Measurements from ENCODE around the gene CYB561. TPM values are rescaled to one million over a fixed set of nuclear protein-coding genes. Genes with fewer than 3 reads are reported as not detected.

Gene CYB561
- total RNA-seq, 1 donor from 2014 or later: 18.9 TPM

DNA sequence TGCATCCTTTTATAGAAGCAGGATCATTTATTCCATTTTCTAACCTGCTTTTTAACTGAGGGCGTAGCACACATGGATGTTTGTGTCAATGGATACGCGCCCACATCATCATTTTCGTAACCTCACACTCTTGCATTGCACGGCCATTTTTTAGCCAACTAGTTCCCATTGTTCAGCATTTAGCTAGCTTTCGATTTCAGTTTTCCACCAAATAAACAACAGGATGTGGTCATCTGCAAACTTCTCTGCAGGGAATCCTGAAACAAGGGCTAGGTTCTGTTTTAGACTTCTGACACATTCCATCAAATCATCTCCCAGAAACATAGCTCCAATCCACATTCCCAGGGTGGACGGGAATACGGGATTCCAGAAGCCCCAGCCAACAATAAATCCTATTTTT is 6.4 kb downstream of the CYB561 start:
- intact Hi-C loops (cut with DNase I): no loop called here
- DNase-seq: no peak
- ATAC-seq (ENCODE audit: poor library complexity): no peak

DNA sequence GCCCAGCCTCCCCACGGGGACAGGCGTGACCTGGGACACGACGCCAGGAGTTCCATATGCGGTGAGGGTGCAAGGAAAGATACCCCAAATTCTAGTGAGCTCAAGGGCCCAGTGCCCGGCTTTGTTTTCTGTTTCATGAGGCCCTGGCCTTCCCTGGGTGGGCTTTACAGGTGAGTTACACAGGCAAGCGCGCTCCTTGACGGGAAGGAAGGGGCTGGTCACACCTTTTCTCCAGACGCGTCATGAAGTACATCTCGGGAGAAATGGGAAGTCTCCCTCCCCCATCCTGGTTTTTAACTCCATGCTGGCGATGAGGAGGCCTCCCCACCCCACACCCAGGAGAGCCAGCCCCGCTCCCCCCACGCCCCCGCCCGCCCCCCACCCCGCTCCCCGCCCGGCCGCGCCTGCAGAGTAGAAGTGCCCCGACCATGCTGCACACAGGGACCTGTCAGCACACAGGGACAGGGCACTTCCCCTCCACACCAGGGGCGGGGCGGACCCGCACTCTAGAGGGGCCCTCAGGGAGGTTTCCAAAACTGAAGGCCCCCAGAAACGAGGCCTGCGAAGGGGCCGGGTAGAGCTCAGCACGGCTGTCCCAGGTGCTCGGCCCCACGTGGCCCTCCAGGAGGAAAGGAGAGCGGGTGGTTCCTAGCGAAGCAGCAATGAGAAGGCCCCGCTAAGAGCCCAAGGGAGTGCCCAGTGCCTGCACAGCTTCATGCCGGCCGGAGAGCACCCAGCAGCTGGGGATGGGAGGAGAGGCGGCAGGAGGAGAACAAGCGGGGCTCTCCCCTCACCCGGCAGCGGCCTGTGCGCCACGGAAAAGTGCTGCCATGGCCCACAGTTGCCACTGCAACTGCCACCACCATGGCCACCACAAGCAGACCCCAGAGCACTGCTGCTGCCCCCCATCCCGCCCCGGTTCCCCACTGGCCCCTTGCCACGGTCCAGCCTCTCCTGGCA is 7.7 kb downstream of the CYB561 start:
- intact Hi-C loops (cut with DNase I): no loop called here
- DNase-seq: no peak
- ATAC-seq (ENCODE audit: poor library complexity): no peak

DNA sequence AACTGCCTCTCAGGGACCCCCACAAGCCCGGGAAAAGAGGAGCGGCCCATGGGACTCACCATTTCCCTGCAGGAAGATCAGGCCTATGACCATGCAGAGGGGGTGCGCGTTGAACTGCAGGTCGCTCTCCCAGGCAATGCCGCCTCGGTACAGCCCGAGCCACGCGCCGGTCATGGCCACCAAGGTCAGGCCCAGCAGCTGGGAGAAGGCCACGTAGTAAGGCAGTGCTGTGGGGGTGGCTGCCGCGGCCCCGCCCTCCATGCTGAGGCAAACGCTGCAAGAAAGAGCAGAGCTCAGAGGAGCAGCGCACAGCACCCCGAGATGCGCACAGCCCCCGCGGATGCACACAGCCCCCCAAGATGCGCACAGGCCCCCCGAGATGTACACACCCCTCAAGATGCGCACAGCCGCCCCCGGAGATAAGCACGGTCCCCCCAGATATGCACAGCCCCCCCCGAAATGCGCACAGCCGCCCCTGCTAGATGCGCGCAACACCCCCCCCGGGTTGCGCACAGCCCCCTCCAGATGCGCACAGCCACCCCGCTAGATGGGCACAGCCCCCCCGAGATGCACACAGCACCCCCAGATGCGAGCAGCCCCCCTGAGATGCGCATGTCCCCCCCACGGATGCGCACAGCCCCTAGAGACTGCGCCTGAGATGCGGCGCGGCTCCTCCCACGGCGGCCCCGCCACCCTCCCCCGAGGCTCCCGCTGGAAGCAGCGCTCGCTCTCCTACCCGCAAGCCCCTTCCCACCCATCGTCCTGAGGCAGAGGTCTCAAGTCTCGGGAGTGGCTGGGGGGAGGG is 8.6 kb downstream of the CYB561 start:
- intact Hi-C loops (cut with DNase I): no loop called here
- ATAC-seq (ENCODE audit: poor library complexity): no peak
- peak; percentile 53 for DNase-seq

DNA sequence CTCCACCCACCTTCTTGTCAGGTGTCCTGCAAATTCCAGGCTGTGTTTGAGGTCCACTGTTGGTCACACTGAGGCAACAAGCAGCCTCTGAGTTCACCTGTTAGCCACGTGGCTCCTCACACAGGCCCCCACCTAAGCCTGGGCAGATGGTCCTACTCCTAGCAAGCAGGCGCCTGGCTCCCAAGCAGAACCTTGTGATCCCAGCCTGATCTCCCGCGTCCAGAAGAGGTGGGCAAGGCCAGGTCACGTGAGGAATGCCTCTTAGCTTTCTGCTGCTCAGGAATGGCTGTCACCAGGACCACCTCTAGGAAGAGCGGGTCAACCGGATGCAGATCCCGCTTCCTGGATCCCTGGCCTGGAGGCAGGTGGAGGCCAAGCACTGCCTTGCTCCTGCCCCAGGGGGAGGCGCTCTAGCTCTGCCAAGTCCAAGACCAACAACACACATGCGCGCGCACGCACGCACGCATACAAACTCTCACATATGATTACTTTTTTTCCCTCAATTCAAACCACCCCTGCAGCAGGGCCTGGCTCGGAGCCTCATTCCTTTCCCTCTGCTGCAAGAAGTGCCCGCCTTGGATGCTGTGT is 9.5 kb downstream of the CYB561 start:
- intact Hi-C loops (cut with DNase I): no loop called here
- ATAC-seq (ENCODE audit: poor library complexity) (no peak), DNase-seq (peak; percentile 51)

DNA sequence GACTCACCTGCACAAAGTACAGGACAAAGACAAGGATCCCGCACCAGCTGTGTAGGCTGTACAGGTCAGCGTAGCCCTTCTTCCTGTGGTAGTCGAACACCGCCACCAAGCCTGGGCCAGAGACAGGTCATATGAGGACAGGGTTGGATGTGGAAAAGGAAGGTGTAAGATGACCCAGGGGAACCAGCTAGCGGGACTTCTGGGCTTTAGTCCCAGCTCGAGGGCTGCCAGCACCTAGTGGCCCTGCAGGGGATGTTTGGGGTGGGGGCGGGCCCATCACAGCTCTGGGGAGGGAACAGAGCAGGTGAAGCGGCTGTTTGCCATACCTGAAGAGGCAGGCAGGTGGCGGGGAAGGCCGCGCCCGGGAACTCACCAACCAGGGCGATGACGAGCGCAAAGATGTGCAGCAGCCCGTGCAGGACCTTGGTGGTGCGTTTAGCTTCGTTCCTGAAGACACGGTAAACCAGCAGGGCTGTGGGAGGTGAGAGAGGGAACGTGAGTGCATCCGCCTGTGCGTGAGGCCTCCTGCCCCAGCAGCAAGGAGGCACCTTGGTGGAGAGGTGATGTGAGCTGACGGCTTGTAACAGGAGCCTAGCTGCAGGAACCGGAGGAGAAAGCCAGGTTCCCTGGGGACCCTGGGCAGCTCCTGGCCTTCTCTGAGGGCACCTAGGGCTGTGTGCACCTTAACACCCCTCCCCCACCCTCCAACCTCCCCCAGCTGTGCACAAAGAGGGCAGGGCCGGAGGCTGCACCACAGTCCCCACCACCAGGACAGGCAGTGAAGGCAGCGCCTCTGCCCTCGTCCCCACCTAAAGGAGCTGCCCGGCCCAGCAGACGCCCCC is 10.2 kb downstream of the CYB561 start:
- intact Hi-C loops (cut with DNase I): no loop called here
- peak; percentile 40 for DNase-seq
- no peak for ATAC-seq (ENCODE audit: poor library complexity)

DNA sequence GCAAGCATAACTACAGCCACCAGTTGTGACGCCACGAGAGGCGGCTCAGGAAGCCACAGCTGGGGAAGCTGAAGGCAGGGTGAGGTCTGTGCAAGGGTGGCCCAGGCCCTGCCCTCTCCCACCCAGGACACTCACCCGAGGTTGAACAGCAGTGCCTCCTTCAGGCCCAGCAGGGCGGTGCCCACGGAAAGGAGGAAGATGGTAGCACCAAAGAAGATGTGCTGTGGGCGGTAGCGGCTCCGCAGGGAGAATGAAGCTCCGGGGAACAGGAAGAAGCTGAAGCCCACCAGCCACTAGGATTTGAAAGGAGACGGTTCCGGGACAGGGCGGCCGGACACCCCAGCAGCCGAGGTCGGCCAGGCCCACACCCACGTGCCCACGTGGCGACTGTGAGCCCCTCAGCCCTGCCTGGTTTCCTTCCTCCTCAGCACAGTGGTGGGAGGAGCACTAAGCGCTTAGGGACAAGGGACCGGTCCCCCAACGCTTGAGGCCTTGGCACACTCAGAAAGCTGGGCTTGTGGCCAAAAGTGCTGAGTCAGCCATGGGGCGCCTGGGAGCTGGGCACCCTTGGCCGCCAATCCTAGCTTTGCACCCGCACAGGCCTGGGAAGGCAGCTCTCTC is 11.0 kb downstream of the CYB561 start:
- intact Hi-C loops (cut with DNase I): no loop called here
- peak; percentile 50 for ATAC-seq (ENCODE audit: poor library complexity)
- DNase-seq: peak; percentile 80

DNA sequence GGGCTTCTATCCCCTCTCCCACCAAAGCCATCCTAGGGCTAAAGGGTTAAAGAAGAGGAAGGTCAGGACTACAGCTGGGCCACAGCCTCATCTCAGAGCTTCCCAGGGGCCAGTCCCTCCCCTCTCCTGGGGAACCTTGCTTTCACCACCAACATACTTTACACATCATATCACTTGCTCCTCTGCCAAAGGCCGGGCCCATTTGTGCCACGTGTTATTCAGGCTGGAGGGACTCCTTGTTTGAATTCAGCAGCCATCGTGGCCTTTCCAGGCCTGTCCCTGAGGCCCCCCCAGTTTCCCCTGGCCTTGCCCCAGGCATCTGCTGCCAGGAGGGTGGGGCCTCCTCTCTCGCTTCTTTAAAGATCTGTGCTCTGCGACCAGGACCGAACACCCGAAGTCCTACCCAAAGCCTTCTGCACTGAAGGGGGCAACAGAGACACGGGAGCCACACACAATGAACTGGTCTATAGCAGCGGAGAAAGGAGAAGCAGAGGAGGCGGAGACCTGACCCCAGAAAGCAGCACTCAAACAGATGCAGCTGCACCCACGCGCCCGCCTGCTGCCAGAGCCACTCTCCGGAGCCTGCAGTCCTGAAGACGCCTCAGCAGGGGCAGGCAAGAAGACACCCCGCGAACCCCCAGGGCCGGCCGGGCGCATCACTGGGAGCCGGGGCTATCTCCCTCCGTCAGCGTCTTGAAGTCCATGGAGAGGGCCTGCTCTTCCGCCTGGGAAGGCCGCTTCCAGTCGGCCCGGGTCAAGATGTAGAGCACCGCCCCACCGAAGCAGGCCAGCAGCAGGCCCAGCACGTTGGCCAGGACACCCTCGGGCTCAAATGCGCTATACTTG is 12.1 kb downstream of the CYB561 start:
- DNase-seq (peak; percentile 93), ATAC-seq (ENCODE audit: poor library complexity) (peak; percentile 90)
- intact Hi-C loops (cut with DNase I): no loop called here

DNA sequence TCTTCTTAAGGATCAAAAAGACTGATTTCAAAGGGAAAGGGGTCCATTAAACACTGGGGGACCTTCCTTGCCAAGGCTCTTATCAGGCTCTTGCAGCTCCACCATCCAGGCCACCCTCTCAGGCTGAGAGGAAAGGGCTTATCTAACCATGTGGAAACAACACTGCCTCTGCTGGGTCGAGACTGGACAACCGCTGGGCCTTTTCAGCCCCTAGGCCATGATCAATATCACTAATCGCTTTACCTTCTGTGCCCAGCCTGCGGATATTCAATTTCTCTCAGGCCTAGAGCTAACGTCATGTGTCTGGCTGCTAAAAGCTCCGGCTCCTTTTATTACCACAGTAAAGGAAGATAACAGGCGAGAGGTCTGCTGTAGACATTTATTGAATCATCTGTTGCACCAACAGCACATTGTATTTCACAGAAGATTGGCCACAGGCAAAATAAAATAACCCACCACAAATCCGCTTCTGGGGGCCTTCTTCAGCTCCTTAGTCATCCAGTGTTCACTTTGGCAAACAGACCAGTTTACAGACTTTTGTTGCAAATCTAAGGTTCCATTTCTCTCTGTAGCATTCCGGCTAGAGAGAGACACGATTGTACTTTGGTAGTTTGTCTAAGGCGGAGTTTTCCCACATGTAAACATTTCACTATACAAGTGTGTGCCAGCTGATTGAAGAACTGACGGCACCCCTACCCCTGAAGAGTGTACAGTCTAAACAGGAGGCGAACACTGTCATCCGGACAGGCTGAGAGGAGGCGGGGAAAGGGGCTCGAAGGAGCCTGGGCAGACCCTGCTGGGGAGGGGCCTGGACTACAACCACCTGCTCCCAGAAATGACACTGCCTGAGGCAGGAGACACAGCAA is 13.9 kb downstream of the CYB561 start:
- intact Hi-C loops (cut with DNase I): no loop called here
- ATAC-seq (ENCODE audit: poor library complexity) (no peak), DNase-seq (peak; percentile 24)

DNA sequence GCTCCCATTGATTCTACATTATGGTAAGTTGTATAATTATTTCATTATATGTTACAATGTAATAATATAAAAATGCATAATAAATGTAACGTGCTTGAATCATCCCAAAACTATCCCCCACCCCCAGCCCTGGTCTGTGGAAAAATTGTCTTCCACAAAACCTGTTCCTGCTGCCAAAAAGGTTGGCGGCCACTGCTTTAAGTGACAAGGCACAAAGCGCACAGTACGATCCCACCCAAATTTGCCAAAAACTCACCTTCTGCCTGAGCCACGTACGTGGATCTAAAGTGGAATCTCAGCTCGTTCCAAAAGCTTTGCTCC is 14.5 kb downstream of the CYB561 start:
- ATAC-seq (ENCODE audit: poor library complexity): no peak
- DNase-seq: peak; percentile 5
- intact Hi-C loops (cut with DNase I): no loop called here

DNA sequence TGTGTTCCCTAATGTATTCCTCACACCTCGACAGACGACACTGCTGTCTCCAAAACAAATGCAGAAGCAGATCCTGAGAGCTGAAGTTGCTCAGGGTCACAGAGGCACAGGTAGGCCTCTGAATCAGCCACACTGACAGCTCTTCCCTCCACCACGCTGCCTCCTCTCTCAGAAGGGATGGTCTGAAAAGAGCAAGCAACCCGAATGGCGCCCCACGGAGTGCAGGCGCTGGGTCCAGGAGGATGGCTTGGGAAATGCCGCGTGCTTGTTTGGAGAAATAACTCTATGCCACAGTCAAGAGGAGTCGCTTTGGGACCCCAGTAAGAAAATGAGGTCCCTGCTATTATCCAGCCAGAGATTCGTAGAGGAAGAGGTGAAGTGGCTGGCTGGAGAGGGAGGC is 15.9 kb downstream of the CYB561 start:
- ATAC-seq (ENCODE audit: poor library complexity) (no peak), DNase-seq (no peak)
- intact Hi-C loops (cut with DNase I): no loop called here

DNA sequence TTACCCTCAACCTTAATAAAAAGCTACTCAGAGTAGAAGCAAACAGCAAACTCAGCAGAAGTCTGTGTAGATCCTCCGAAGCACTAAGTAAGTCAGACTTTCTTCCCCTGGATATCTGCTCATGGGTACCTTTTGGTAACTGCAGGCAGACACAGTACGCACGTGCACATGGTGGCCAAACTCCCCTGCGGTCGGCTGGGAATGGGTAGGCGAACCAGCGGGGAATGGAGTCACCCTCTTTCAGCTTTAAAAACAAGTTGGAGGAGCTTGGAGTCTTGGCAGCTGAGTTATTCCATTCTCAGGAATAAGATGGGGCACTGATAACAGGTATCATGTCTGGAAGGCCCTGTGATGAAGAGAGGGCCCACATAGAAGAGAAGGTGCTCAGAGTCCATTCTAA is 16.3 kb downstream of the CYB561 start:
- intact Hi-C loops (cut with DNase I): loop anchor here (5.0 kb wide), 1 partner anchor 183 kb away; no protein-coding TSS in a partner anchor
- ATAC-seq (ENCODE audit: poor library complexity) (no peak), DNase-seq (no peak)

DNA sequence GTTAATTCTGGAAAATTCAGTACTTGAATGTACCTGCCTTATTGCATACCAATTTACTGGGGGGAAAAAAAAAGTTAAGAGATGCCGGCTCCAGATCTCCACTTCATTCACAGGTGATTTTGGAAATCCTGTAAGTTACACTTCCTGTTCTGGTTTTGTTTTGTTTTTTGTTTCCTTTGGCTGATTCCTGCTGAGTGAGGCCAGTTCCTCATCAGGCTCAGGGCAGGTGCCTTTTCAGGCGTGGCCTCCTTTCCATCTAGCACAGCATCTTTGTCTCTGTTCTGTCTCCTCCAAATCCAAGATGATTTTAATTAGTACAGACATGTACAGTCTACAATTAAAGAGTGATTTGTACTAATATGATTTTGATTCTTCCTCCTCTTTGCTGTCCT is 19.2 kb downstream of the CYB561 start:
- ATAC-seq (ENCODE audit: poor library complexity) (no peak), DNase-seq (no peak)
- intact Hi-C loops (cut with DNase I): loop anchor here (5.0 kb wide), 1 partner anchor 185 kb away; no protein-coding TSS in a partner anchor

DNA sequence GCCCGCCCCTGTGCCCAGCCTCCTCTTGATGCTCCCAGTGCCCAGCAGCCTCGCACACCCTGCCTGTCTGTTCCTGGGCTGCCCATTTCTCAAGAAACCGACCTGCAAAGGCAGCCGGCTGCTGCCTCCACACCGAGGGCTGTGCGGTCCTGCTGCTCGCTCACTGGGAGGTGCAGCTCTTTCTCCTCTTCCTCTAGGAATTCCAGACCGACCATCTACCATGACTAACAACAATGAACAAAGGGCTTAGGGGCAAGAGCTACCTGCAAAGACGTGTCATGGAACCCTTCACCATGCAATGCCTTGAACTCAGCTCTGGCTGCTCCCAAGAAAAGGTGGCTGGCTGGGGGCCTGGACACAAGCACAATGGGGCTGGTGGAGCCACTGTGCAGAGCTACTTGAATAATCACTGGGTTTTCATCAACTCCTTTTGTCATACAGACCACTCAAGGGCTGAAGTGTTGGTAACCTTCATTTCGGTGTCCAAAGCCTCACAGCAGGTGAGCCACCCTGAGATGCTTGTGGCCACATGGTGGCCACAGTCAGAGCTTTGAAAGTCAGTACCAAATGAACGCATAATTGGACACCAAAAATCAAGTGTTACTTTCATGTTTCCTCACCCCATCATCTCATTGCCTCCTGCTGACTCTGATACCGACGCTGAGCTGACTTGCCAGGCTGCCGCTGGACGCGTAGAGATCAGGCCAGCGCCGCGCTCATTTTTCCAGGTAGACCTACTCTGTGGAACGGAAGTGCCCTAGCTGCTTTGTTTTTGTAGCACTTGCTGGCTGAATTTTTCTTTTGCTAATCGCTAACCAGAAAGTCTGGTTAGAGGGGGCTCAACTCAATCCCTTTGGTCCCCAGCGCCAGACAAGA is 19.8 kb downstream of the CYB561 start:
- intact Hi-C loops (cut with DNase I): loop anchor here (5.0 kb wide), 1 partner anchor 186 kb away; no protein-coding TSS in a partner anchor
- DNase-seq: no peak
- ATAC-seq (ENCODE audit: poor library complexity): no peak

DNA sequence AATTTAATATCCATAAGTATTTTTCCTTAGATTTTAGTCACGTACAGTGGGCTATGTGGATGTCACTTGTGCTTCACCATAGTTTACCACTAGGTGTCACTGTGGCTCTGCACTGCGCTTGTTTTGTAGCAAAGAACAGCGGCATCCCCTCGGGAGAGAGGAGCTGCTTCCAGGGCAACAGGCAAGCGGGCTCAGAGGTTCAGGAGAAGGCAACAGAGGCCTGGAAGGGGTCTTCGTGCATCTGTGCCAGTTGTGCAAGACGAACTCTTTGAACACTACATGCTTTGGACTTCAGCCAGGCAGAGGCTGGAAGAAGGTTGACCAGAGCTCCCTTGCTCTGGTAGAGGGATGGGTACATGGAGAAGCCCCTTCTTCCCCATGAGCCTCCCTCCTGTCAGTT is 20.6 kb downstream of the CYB561 start:
- ATAC-seq (ENCODE audit: poor library complexity) (peak; percentile 92), DNase-seq (peak; percentile 78)
- intact Hi-C loops (cut with DNase I): loop anchor here (2.0 to 5.0 kb wide), 2 partner anchors 53 to 187 kb away; no protein-coding TSS in a partner anchor

DNA sequence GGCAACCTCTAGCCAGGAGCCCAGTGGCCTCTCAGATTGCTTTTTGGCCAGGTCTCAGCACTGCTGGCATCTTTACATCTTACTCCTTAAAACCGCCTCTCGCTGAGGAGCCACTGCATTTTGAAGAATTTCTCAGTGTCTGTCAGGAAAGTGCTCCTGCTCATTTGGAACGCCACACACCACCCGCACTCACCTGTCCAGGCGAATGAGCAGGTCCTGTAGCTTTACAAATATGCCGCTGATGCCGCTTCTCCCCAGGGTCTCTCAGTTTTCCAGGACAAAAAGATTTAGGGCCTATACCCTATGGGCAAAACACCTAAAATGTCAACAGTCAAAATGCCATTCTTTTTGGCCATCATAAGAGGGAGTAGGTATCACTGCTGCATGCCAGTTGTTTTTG is 22.1 kb downstream of the CYB561 start:
- DNase-seq (no peak), ATAC-seq (ENCODE audit: poor library complexity) (no peak)
- intact Hi-C loops (cut with DNase I): loop anchor here (2.0 kb wide), 1 partner anchor 55 kb away; no protein-coding TSS in a partner anchor
